Endodermal cell (in vitro differentiated cells): Measurements from ENCODE around the gene PVALEF. TPM values are rescaled to one million over a fixed set of nuclear protein-coding genes. Genes with fewer than 3 reads are reported as not detected.

ENCODE experiments used
- DNase-seq: peaks from one replicate; pipeline ENCODE4 v3.0.0-alpha.2; 2017
- H3K27ac ChIP-seq: 2 replicates; pipeline ENCODE4 v1.5.1; 2013; ENCODE audit warnings: mild to moderate bottlenecking, low read depth, low read length, moderate library complexity
- H3K27me3 ChIP-seq: 2 replicates; pipeline ENCODE4 v1.6.1; 2013; ENCODE audit warnings: mild to moderate bottlenecking, low read length, moderate library complexity; ENCODE audit not compliant: insufficient read depth, control insufficient read depth, poor library complexity, severe bottlenecking
- H3K36me3 ChIP-seq: 2 replicates; pipeline ENCODE4 v1.7.0; 2013; ENCODE audit warnings: mild to moderate bottlenecking, low read length, moderate library complexity; ENCODE audit not compliant: control insufficient read depth, insufficient read depth
- H3K4me1 ChIP-seq: one replicate; pipeline ENCODE4 v1.7.0; 2013; ENCODE audit warnings: low read length; ENCODE audit not compliant: control insufficient read depth, insufficient read depth
- H3K4me3 ChIP-seq: 2 replicates; pipeline ENCODE4 v1.5.1; 2013; ENCODE audit warnings: mild to moderate bottlenecking, low read length, moderate library complexity
- H3K9ac ChIP-seq: 2 replicates; pipeline ENCODE4 v1.6.1; 2013; ENCODE audit warnings: mild to moderate bottlenecking, low read length, moderate library complexity; ENCODE audit not compliant: poor library complexity, severe bottlenecking; ENCODE audit errors: extremely low read depth
- H3K9me3 ChIP-seq: 2 replicates; pipeline ENCODE4 v1.6.1; 2013; ENCODE audit warnings: mild to moderate bottlenecking, low read length, moderate library complexity; ENCODE audit not compliant: control insufficient read depth
- H3K27ac Mint-ChIP-seq: 2 replicates; pipeline ENCODE4 v1.8.0; 2020; ENCODE audit warnings: mixed read lengths
- H3K27me3 Mint-ChIP-seq: 2 replicates; pipeline ENCODE4 v1.8.0; 2021; ENCODE audit warnings: mild to moderate bottlenecking, mixed read lengths; ENCODE audit not compliant: insufficient read depth
- H3K36me3 Mint-ChIP-seq: 2 replicates; pipeline ENCODE4 v1.8.0; 2020; ENCODE audit warnings: low read depth, mixed read lengths
- H3K4me1 Mint-ChIP-seq: 2 replicates; pipeline ENCODE4 v1.8.0; 2020; ENCODE audit warnings: mixed read lengths
- H3K4me3 Mint-ChIP-seq: 2 replicates; pipeline ENCODE4 v1.8.0; 2020; ENCODE audit warnings: mild to moderate bottlenecking, moderate library complexity, mixed read lengths
- H3K9me3 Mint-ChIP-seq: 2 replicates; pipeline ENCODE4 v1.8.0; 2020; ENCODE audit warnings: mild to moderate bottlenecking, mixed read lengths
- CTCF ChIP-seq: fragments of 200-600 bp; sonication (generic); conservative IDR thresholded peaks from 2 replicates; pipeline ENCODE4 v1.5.0; 2021; ENCODE audit warnings: antibody characterized with exemption, mild to moderate bottlenecking
- WGBS, 2 experiments: methylation state at CpG; one replicate each; pipeline versions ENCODE4 v1.1.5 to v1.1.7; 2013; ENCODE audit warnings: missing lambda C conversion rate in 2 of 2, mixed read lengths in 1 of 2; ENCODE audit not compliant: insufficient coverage in 1 of 2, insufficient read length in 1 of 2; 5-methylcytosine and 5-hydroxymethylcytosine counted together
- total RNA-seq, 2 donors: library from RNA; stranded (reverse); fragmentation: NEBNext Ultra II Directional in 1 of 2; extraction: Animal tissue kit (Norgen Biotek cat#: 25700) in 1 of 2; gene quantifications; 2 replicates in 1 of 2; 3 replicates in 1 of 2; pipeline ENCODE4 v1.2.1, GENCODE V29; 2021

PVALEF gene
- total RNA-seq, 2 donors from 2014 or later, result not detected

- Mint-ChIP-seq H3K27ac (no peak overlapping the region), H3K27me3 (no peaks in the 10 kb centered on the region), H3K4me3 (no peak overlapping the region), H3K9me3 (no peaks in the 10 kb centered on the region), H3K4me1 (no peaks in the 10 kb centered on the region), H3K36me3 (peaks cover 3% of the 10 kb centered on the region)
- DNase-seq, result no peak
- Histone ChIP-seq H3K9ac (no peak overlapping the region), H3K27me3 (no peaks in the 10 kb centered on the region), H3K4me3 (no peak overlapping the region), H3K36me3 (no peaks in the 10 kb centered on the region), H3K9me3 (no peaks in the 10 kb centered on the region), H3K27ac (no peak overlapping the region), H3K4me1 (no peaks in the 10 kb centered on the region)
- 95 to 100% methylated on average over 9 to 19 of the region's 21 CpGs for WGBS, 2 experiments
- no peak for TF ChIP-seq CTCF
These were observed 42.6 kb downstream of the PVALEF start for GRCh38 chr17:81207610-81208581.

GRCh38 chr17:81208651-81209050 is 43.3 kb downstream of the PVALEF start:
- H3K4me1 ChIP-seq, result no peaks in the 10 kb centered on the region
- WGBS, 2 experiments, result 95 to 100% methylated on average over 4 to 10 of the region's 10 CpGs
- no peaks in the 10 kb centered on the region for H3K27me3 ChIP-seq

GRCh38 chr17:81209141-81209540 is 43.8 kb downstream of the PVALEF start:
- Mint-ChIP-seq H3K4me1 (no peaks in the 10 kb centered on the region), H3K9me3 (no peaks in the 10 kb centered on the region), H3K36me3 (peaks cover 3% of the 10 kb centered on the region), H3K27ac (no peak overlapping the region), H3K27me3 (no peaks in the 10 kb centered on the region), H3K4me3 (no peak overlapping the region)
- Histone ChIP-seq H3K4me1 (no peaks in the 10 kb centered on the region), H3K9ac (no peak overlapping the region), H3K27ac (no peak overlapping the region), H3K36me3 (no peaks in the 10 kb centered on the region), H3K4me3 (no peak overlapping the region), H3K9me3 (no peaks in the 10 kb centered on the region), H3K27me3 (no peaks in the 10 kb centered on the region)
- no peak for TF ChIP-seq CTCF
- no peak for DNase-seq
- 96 to 97% methylated on average over 12 to 16 of the region's 16 CpGs for WGBS, 2 experiments

More at GRCh38 chr17:81208651-81209050, 43.3 kb downstream of the PVALEF start:
- H3K4me1 Mint-ChIP-seq, result no peaks in the 10 kb centered on the region
- no peak for DNase-seq
- no peaks in the 10 kb centered on the region for H3K36me3 ChIP-seq
- no peak overlapping the region for H3K27ac Mint-ChIP-seq
- H3K9me3 Mint-ChIP-seq, result no peaks in the 10 kb centered on the region
- H3K27ac ChIP-seq, result no peak overlapping the region
- H3K9me3 ChIP-seq, result no peaks in the 10 kb centered on the region
- no peak overlapping the region for H3K4me3 Mint-ChIP-seq
- no peak overlapping the region for H3K4me3 ChIP-seq
- no peaks in the 10 kb centered on the region for H3K27me3 Mint-ChIP-seq
- H3K9ac ChIP-seq, result no peak overlapping the region
- H3K36me3 Mint-ChIP-seq, result peaks cover 3% of the 10 kb centered on the region
- no peak for TF ChIP-seq CTCF
